Neural cell (in vitro differentiated cells): ENCODE measurements around the gene DRAM1.

Experiments
- CTCF ChIP-seq: fragments of 450-650 bp; IDR thresholded peaks from 2 replicates; pipeline ENCODE4 v1.5.1; 2014; ENCODE audit warnings: antibody characterized with exemption, mild to moderate bottlenecking, moderate library complexity; ENCODE audit not compliant: poor library complexity, severe bottlenecking
- EZH2 ChIP-seq: fragments of 200-600, 300-800 bp; shearing (Covaris generic), sonication (generic); IDR thresholded peaks from 2 replicates; pipeline ENCODE4 v1.6.1; 2014; ENCODE audit warnings: antibody characterized with exemption, low read length, borderline replicate concordance, mild to moderate bottlenecking; ENCODE audit not compliant: insufficient read depth, poor library complexity, severe bottlenecking
- RAD21 ChIP-seq: fragments of 450-650 bp; conservative IDR thresholded peaks from 2 replicates; pipeline ENCODE4 v1.6.1; 2014; ENCODE audit warnings: antibody characterized with exemption, mild to moderate bottlenecking, moderate library complexity

- no peak for TF ChIP-seq CTCF
- TF ChIP-seq RAD21 = no peak
- TF ChIP-seq EZH2 = no peak
These were observed 20.3 kb upstream of the DRAM1 start for GRCh38 chr12:101857043-101857558.
